Measurements from ENCODE around the gene SERTAD3.

GRCh38 chr19:40441719-40442253 lies 2.3 kb downstream of the SERTAD3 start:
- no peak for TF ChIP-seq CTCF (IDR thresholded peaks at IDR 0.05)
- TF ChIP-seq POLR2A (IDR thresholded peaks at IDR 0.05) = no peak
